SK-N-MC (cell line): ENCODE results near the gene MAP6.

Source experiments
- DNase-seq: peaks from one replicate; pipeline ENCODE4 v3.0.0-alpha.2; 2011; ENCODE audit warnings: low read depth, low spot score
- H3K27ac ChIP-seq: fragments of 200-600 bp; sonication (generic); 2 replicates; pipeline ENCODE4 v1.5.1; 2016; ENCODE audit warnings: mixed run types
- H3K36me3 ChIP-seq: fragments of 200-600 bp; sonication (generic); 2 replicates; pipeline ENCODE4 v1.6.1; 2017; ENCODE audit warnings: antibody characterized with exemption, low read length, mixed read lengths; ENCODE audit not compliant: insufficient read depth
- H3K4me3 ChIP-seq: fragments of 200-600 bp; sonication (generic); 2 replicates; pipeline ENCODE4 v1.5.1; 2016
- H3K9ac ChIP-seq: fragments of 200-600 bp; sonication (generic); 2 replicates; pipeline ENCODE4 v1.8.0; 2017; ENCODE audit warnings: mixed run types, mixed read lengths; ENCODE audit not compliant: insufficient read length
- H3K9me3 ChIP-seq: fragments of 200-600 bp; sonication (generic); 2 replicates; pipeline ENCODE4 v1.6.1; 2017; ENCODE audit warnings: low read depth, mild to moderate bottlenecking, antibody characterized with exemption, low read length, moderate library complexity, mixed read lengths
- EZH2 ChIP-seq: fragments of 200-600 bp; sonication (generic); IDR thresholded peaks from one replicate; pipeline ENCODE4 v1.6.1; 2017; ENCODE audit warnings: antibody characterized with exemption
- FOXP2 ChIP-seq: optimal IDR thresholded peaks from 2 replicates; pipeline ENCODE3; 2011; ENCODE audit warnings: mild to moderate bottlenecking, moderate library complexity; ENCODE audit not compliant: insufficient read depth; ENCODE audit errors: extremely low read length, control extremely low read depth
- POLR2AphosphoS5 ChIP-seq: IDR thresholded peaks from 2 replicates; pipeline ENCODE4 v1.6.1; 2012; ENCODE audit warnings: mild to moderate bottlenecking, low read depth, low read length, borderline replicate concordance

The MAP6 gene

DNA sequence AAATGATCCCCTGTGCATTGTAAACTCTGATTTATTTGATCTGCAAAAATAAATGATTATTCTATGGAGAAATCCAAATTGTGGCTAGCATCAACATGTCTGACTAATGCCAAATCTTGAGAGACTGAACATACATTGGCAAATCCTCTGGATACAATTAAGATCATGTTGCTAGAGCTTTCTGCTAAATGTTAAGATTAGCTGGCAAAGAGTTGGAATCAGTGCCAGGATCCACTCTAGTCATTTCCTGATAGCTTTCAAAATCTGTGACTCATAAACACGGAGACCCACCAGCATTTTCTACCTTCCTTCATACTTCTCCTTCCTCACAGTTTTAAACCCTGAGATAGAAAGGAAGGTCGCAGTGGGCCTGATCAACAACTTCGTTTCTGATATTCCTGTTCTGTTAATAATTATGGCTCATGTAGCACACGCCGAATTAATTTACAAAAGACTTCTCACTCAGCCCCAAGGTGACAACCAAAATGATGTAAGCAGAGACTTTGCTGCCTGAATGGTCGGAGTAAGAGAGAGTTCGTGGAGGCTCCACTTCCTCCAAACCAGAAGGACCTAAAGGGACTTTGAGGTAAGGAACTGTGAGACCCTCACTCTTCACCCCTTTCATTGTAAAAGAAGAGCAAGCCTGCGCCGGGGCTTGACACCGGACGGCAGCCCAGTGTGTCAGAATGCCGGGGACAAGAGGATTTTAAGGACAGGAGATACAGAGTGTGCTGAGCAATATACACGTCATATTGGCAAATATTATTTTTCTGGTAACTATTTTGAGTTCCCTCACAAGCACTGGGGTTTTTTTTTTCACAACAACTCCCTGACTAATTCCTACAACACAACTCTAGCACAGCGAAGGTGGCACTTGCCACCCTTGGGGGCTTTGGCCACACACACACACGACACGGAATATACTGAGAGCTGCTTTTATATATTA, 64.8 kb downstream of the MAP6 start:
- peak overlapping the region; percentile 64; the same call in 1 of the 2 replicates for H3K27ac ChIP-seq
- no peaks in the 10 kb centered on the region for H3K36me3 ChIP-seq
- peak; percentile 22 for DNase-seq
- no peak overlapping the region for H3K9ac ChIP-seq
- no peaks in the 10 kb centered on the region for H3K9me3 ChIP-seq
- no peak for TF ChIP-seq POLR2AphosphoS5
- no peak for TF ChIP-seq EZH2
- no peak for TF ChIP-seq FOXP2
- H3K4me3 ChIP-seq = no peak overlapping the region

DNA sequence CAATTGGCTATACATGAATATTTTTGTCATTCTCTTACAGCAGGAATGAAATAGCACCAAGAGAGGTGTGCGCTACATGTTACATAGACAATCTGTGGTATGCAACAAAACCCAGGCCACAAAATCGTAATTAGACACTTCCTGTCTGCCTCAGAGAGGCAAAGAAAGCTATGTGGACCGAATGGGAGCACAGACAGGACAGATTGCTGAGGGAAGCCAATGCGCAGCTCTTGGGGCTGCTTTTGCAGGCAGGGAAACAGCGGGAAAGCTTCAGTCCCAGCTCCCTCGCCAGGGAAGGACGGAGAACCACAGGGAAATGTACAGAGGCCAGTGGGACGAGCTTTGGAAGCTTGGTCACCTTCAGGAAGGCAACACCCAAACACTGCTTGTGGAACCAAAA, 65.9 kb downstream of the MAP6 start:
- Histone ChIP-seq H3K9me3 (no peaks in the 10 kb centered on the region), H3K36me3 (no peaks in the 10 kb centered on the region), H3K27ac (no peak overlapping the region), H3K9ac (no peak overlapping the region), H3K4me3 (no peak overlapping the region)
- no peak for DNase-seq
- no peak for TF ChIP-seq FOXP2
- TF ChIP-seq POLR2AphosphoS5 = no peak
- no peak for TF ChIP-seq EZH2

DNA sequence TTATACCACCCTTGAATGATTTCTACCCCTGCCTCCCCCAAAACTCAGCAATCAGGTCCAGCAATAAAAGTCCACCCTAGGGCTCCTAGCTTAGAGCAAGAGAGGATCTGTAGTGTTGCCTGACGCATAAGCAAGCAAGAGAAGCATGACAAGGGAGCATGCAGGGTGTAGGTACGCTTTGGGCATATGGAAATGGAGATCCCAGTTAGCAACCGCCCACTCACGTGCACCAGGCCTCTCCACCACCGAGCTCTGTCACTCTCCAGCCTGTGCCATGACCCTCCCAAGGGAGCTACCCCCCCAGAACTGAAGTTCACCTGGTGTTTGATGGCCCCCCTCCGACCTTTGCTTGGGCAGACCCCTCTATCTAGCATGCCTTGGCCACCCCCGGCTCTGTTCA, 67.3 kb downstream of the MAP6 start:
- H3K9me3 ChIP-seq = no peaks in the 10 kb centered on the region
- H3K27ac ChIP-seq = no peak overlapping the region
- no peak for DNase-seq
- H3K9ac ChIP-seq = no peak overlapping the region
- TF ChIP-seq FOXP2 (no peak), EZH2 (no peak), POLR2AphosphoS5 (no peak)
- H3K36me3 ChIP-seq = no peaks in the 10 kb centered on the region
- no peak overlapping the region for H3K4me3 ChIP-seq

DNA sequence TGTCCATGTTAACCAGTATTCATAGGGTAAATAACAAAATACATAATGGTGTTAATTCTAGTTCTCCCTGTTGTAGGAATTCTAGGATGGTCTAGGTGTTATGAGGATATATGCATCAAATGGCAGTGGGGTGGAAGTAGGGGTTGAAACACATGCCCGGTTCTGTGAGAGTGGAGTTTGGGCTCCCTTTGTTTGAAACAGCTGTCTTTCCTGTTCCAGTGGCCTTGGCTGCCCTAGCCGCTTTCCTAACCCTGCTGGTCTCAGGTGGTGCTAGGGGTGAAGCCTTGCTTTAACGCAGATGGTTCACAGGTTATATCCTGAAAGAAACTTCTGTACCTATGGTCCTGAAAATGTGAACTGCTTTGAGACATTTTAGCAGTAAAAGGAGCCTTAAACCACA, 68.5 kb downstream of the MAP6 start:
- TF ChIP-seq FOXP2 (no peak), POLR2AphosphoS5 (no peak)
- H3K9ac ChIP-seq = no peak overlapping the region

DNA sequence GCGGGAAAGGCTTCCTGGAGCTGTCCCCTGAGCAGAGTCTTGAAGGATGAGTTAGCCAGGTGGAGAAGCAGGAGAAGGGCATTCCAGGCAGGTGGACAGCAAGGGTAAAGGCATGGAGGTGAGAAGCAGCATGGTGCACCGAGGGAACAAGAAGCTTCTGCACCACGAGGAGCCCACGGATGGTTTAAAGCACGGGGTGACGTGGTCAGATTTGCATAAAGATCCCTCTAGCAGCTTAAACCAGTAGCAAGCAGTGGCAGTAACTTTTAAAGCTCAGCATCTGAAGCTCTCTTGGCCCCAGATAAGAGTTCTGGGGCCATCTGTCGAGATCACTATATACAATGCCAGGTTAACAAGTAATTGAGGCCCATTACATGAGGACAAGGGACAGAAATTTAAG, 69.9 kb downstream of the MAP6 start:
- Histone ChIP-seq H3K4me3 (no peak overlapping the region), H3K9me3 (no peaks in the 10 kb centered on the region), H3K9ac (no peak overlapping the region), H3K27ac (no peak overlapping the region), H3K36me3 (no peaks in the 10 kb centered on the region)
- TF ChIP-seq EZH2 = no peak
- TF ChIP-seq FOXP2 = no peak
- TF ChIP-seq POLR2AphosphoS5 = no peak
- DNase-seq = no peak

More for the DNA sequence above, 68.5 kb downstream of the MAP6 start:
- no peaks in the 10 kb centered on the region for H3K9me3 ChIP-seq
- H3K36me3 ChIP-seq = no peaks in the 10 kb centered on the region
- DNase-seq = no peak
- H3K4me3 ChIP-seq = no peak overlapping the region
- no peak overlapping the region for H3K27ac ChIP-seq

DNA sequence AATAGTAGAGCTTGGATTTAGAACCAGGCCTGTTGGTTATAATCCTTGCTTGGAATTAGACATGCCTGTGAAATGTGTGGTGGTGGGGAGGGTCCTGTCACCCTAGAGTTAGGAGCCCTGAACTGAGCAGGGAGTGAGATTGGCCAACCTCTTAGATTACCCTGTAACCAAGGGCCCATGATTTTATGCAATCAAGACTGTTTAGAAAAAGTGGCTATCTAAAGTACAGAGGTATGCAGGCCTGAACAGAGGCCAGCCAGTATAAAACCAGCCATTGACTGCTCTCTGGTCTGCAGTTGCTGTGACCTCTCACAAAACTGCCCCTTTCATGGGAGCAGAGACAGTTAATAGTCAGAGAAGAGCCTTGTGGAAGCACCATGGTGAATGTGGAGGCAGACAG, 70.6 kb downstream of the MAP6 start:
- no peak overlapping the region for H3K4me3 ChIP-seq
- H3K27ac ChIP-seq = no peak overlapping the region
- no peaks in the 10 kb centered on the region for H3K9me3 ChIP-seq
- TF ChIP-seq FOXP2 (no peak), EZH2 (no peak), POLR2AphosphoS5 (no peak)
- no peak for DNase-seq
- H3K9ac ChIP-seq = no peak overlapping the region
- no peaks in the 10 kb centered on the region for H3K36me3 ChIP-seq

DNA sequence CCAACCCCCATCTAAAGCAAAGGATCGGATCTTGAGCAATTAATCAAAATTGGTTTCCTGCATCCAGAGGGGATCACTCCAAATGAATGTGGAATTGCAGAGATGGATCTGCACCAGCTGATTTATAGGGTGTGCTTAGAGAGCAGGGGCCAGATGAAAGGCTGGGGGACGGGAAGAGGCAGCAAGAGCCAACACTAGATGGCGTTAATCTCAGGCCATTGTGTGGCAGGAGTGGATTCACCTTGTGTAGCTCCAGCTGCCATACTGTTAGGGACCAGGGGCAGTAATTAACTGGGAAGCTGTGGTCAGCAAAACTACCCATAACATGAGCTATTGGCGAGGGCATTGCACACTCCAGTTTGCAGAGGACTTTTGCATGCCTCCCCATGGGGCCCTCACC, 71.2 kb downstream of the MAP6 start:
- H3K36me3 ChIP-seq = no peaks in the 10 kb centered on the region
- no peaks in the 10 kb centered on the region for H3K9me3 ChIP-seq
- DNase-seq = no peak
- no peak overlapping the region for H3K4me3 ChIP-seq
- no peak overlapping the region for H3K27ac ChIP-seq
- no peak overlapping the region for H3K9ac ChIP-seq
- no peak for TF ChIP-seq FOXP2
- no peak for TF ChIP-seq POLR2AphosphoS5
- no peak for TF ChIP-seq EZH2

DNA sequence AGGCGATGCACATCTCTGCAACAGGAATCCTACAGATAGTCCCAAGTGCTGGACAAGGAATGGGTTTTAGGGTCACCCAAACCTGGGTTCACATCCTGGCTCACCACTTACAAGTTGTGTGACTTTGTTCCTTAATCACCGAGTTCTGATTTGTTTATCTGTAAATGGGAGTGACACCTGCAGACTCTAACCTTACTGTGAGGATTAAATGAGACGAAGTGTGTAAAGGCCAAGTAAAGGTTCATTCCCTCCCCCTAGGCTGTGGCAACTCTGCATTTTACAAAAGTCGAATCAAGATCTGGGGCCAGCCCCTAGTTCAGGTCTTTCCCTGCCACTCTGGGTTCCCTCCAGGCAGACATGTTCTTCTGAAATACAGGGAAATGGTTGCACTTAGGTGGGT, 71.9 kb downstream of the MAP6 start:
- Histone ChIP-seq H3K36me3 (no peaks in the 10 kb centered on the region), H3K9ac (no peak overlapping the region), H3K9me3 (no peaks in the 10 kb centered on the region), H3K4me3 (no peak overlapping the region), H3K27ac (no peak overlapping the region)
- no peak for DNase-seq
- TF ChIP-seq EZH2 (no peak), POLR2AphosphoS5 (no peak), FOXP2 (no peak)
